Coronary artery (tissue), 2 donors: ENCODE measurements around the gene ADGRL3.

ENCODE experiments used
- DNase-seq: peaks from one replicate; pipeline ENCODE4 v3.0.0-alpha.2; 2017; ENCODE audit warnings: low spot score
- H3K27ac ChIP-seq, 2 donors: fragments of 200-600 bp; sonication (generic); one replicate each; pipeline ENCODE4 v1.5.1; 2016 to 2019
- H3K4me3 ChIP-seq: fragments of 200-600 bp; sonication (generic); 2 replicates; pipeline ENCODE4 v1.5.1; 2016; ENCODE audit warnings: mild to moderate bottlenecking, moderate library complexity
- TF ChIP-seq, protein P1 (sequence below): fragments of 200-600 bp; sonication (generic); IDR thresholded peaks from one replicate; pipeline ENCODE4 v1.5.1; 2019; ENCODE audit warnings: antibody characterized with exemption

ADGRL3 gene

DNA sequence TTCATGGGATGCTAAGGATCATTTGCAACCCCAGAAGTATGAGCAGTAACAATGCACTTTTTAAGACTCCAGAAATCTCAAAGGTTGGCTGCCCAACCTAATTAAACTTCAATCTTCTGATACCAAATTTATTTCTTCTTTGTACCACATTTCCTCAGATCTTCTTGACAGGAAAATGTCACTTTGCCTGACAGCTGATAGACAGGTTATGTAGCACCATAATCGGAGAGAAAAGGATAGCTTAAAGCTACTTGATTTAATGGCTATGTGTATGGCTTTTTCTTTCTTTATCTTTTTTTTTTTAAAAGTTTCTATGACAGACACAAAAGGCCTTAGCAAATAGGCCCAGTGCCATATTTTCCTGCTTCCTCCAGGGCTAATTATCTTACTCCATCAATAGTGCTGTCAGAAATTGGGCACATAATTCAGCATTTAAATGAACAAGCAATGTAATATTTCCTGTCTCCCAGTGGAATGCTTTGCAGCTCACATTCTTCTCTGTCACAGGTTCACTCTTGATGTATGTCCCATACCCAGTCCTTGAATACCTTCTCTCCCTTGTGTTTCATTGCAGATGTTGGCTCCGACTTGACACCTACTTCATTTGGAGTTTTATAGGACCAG is 795.7 kb downstream of the ADGRL3 start:
- DNase-seq, result no peak
- TF ChIP-seq, protein P1, sequence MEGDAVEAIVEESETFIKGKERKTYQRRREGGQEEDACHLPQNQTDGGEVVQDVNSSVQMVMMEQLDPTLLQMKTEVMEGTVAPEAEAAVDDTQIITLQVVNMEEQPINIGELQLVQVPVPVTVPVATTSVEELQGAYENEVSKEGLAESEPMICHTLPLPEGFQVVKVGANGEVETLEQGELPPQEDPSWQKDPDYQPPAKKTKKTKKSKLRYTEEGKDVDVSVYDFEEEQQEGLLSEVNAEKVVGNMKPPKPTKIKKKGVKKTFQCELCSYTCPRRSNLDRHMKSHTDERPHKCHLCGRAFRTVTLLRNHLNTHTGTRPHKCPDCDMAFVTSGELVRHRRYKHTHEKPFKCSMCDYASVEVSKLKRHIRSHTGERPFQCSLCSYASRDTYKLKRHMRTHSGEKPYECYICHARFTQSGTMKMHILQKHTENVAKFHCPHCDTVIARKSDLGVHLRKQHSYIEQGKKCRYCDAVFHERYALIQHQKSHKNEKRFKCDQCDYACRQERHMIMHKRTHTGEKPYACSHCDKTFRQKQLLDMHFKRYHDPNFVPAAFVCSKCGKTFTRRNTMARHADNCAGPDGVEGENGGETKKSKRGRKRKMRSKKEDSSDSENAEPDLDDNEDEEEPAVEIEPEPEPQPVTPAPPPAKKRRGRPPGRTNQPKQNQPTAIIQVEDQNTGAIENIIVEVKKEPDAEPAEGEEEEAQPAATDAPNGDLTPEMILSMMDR, result no peak

DNA sequence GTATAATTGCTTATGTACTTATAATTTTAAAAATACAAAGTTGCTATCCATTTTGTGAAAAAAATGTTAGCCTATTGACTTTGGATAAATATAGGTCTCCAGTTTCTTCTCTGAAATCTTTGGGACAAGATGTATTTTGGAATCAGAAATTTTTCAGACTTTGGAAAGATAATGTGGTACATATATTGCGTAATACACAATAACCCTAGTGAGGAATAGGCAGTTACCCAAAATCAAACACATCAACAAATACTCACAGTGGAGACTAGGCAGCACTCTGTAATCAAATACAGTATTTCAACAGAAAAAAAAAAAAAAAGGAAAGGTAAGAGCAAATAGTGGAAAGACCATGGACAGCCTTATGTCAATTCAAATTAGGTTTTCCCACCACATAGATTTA is 796.8 kb downstream of the ADGRL3 start:
- TF ChIP-seq, protein P1, result no peak
- DNase-seq, result no peak
- Histone ChIP-seq H3K27ac (no peak overlapping the region), H3K4me3 (no peak overlapping the region)

More for the DNA sequence above, 795.7 kb downstream of the ADGRL3 start:
- Histone ChIP-seq H3K4me3 (no peak overlapping the region), H3K27ac (no peak overlapping the region)

DNA sequence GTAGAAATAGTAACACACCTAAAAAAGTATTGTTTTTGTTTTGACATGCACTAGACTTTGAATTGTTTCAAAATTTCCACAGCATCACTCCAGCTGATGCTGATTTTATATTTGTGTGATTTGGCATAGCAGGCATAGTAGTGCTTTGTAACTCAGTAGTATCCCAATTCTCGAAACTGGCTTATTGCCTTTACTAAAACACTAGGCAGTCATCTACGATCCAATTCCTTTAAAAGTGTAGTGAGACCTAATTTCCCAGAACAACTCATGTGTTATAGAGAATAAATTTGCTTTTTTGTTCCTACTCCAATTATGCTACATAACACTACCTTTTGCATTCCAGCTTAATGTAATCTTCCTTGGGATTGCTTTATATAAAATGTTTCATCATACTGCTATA is 797.7 kb downstream of the ADGRL3 start:
- H3K4me3 ChIP-seq, result no peak overlapping the region
- TF ChIP-seq, protein P1, result no peak
- DNase-seq, result no peak
- H3K27ac ChIP-seq, result no peak overlapping the region

DNA sequence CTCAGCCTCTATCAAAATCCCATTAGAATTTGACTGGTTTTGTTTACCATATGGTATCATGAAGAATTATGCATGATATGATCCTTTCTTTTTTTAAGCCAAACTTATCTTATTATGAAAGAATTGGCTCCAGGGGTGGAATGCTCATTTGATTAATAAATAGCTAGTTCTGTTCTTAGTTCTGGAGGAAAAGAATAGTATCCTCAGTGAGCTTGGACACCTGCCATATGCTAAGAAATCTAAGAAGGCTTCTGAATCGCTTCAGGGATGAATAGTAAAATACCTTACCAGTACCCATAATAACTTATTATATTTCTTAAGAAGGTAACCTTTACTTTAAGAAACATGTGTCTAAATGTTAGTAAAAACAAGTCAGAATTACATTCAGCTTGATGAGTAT is 803.6 kb downstream of the ADGRL3 start:
- no peak for DNase-seq
- H3K4me3 ChIP-seq, result no peak overlapping the region
- H3K27ac ChIP-seq, result no peak overlapping the region
- TF ChIP-seq, protein P1, result no peak

DNA sequence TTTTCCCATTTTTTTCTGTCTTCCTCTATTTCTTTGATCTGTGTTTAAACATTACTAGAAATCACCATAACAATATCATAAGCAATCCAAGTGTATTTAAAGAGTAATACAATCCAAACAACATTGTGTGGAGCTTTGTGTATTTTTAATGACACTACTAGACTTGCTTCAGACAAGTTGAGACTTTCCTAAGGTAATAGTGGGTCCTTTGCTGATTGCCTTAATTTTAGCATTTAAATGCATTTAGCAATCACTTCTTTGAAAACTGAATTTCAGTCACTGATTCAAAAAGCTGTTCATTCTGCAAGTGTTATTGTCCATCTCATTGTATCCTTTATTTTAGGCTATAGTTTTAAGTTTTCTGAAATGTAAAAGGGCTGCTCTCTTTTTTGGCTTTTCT is 804.8 kb downstream of the ADGRL3 start:
- DNase-seq, result no peak
- Histone ChIP-seq H3K4me3 (no peak overlapping the region), H3K27ac (no peak overlapping the region)
- TF ChIP-seq, protein P1, result no peak

DNA sequence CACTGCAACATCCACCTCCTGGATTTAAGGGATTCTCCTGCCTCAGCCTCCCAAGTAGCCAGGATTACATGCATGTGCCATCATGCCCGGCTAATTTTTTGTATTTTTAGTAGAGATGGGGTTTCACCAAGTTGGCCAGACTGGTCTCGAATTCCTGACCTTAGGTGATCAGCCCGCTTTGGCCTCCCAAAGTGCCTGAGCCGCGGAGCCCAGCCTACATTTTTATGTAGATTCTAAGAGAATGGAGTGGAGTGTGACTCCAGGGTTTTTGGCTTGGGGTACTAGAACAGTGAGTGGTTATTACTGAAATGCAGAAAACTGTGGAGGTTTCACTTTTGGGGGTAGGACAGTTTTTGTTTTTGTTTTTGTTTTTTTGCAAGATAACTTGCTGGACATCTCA is 806.0 kb downstream of the ADGRL3 start:
- TF ChIP-seq, protein P1, result no peak
- no peak overlapping the region for H3K27ac ChIP-seq
- no peak overlapping the region for H3K4me3 ChIP-seq
- DNase-seq, result no peak

DNA sequence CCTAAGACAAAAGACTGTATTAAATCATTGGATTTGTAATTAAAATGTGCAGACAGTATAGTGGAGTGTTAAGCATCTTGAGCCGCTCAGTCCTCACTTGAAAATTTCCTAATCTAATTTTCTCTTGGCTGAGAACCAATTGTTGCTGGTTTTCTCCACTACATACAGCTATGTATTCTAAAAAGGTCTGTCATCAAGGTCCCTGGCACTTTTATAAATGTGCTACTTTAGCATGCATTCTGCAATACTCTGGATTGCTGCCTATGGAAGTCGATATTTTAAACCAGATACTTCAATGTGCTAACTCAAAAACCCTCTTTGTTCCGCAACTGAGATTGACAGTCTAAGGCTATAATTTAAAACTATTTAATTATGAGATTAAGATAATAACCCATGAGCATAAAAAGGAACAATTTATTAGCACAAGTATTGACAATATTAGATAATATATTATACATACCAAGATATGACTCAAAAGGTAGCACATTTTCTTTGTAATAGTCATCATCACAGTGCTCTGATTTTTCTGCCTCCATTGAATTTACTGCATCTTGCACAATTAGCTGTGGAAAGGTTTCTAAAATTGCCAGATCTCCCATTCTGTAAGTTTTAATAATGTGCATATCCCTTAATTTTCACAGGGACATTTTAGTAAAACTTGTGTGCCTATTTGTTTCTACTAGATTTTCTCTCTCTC is 815.1 kb downstream of the ADGRL3 start:
- Histone ChIP-seq H3K4me3 (no peak overlapping the region), H3K27ac (no peak overlapping the region)
- TF ChIP-seq, protein P1, result no peak
- DNase-seq, result no peak
